NOMO-1 treated with DMSO at 0.1 percent for 48 hours (cell line): Measurements from ENCODE around the gene TNRC6A.
"Not testable (repeated sequence)": the region's sequence is repeated elsewhere in the genome, so short reads cannot be mapped to it uniquely, and the experiment has no call there.

Source experiments
- DNase-seq: peaks from one replicate; lab custom pipeline; 2025; ENCODE audit not compliant: unreplicated experiment; lab: John Stamatoyannopoulos, UW

TNRC6A gene

GRCh38 chr16:24810951-24811843 is 81.7 kb downstream of the TNRC6A start:
- no peak for DNase-seq

- not testable (repeated sequence) for DNase-seq
These were observed 83.4 kb downstream of the TNRC6A start for GRCh38 chr16:24812813-24813212.

GRCh38 chr16:24815021-24815420 is 85.6 kb downstream of the TNRC6A start:
- DNase-seq = no peak

- DNase-seq = no peak
These were observed 87.2 kb downstream of the TNRC6A start for GRCh38 chr16:24816688-24817087.

- DNase-seq = no peak
These were observed 90.1 kb downstream of the TNRC6A start for GRCh38 chr16:24819462-24820040.

- no peak for DNase-seq
These were observed 91.1 kb downstream of the TNRC6A start for GRCh38 chr16:24820522-24820921.

- DNase-seq = no peak
These were observed 91.7 kb downstream of the TNRC6A start for GRCh38 chr16:24821129-24821528.

GRCh38 chr16:24822542-24822941 is 93.1 kb downstream of the TNRC6A start:
- no peak for DNase-seq

GRCh38 chr16:24822974-24823373 is 93.5 kb downstream of the TNRC6A start:
- no peak for DNase-seq

- DNase-seq = no peak
These were observed 96.2 kb downstream of the TNRC6A start for GRCh38 chr16:24825696-24826095.

- DNase-seq = no peak
These were observed 96.7 kb downstream of the TNRC6A start for GRCh38 chr16:24826096-24826690.

- DNase-seq = no peak
These were observed 97.5 kb downstream of the TNRC6A start for GRCh38 chr16:24826817-24827566.

- no peak for DNase-seq
These were observed 99.7 kb downstream of the TNRC6A start for GRCh38 chr16:24829153-24829552.

- no peak for DNase-seq
These were observed 103.9 kb downstream of the TNRC6A start for GRCh38 chr16:24833352-24833751.

- DNase-seq = peak; percentile 2
These were observed 105.2 kb downstream of the TNRC6A start for GRCh38 chr16:24834459-24835335.

GRCh38 chr16:24836836-24837235 is 107.4 kb downstream of the TNRC6A start:
- DNase-seq = no peak

GRCh38 chr16:24837969-24838368 is 108.5 kb downstream of the TNRC6A start:
- DNase-seq = no peak

- peak; percentile 59 for DNase-seq
These were observed 109.3 kb downstream of the TNRC6A start for GRCh38 chr16:24838554-24839266.

GRCh38 chr16:24839347-24839972 is 110.0 kb downstream of the TNRC6A start:
- DNase-seq = no peak
